IMR-90 (cell line): Measurements from ENCODE around the gene RASAL1.

Experiments
- BHLHE40 ChIP-seq: fragments of 150-350 bp; IDR thresholded peaks from 2 replicates; pipeline ENCODE4 v1.6.1; 2016; ENCODE audit warnings: mild to moderate bottlenecking, low read depth, low read length
- CEBPB ChIP-seq: IDR thresholded peaks from 2 replicates; pipeline ENCODE4 v1.6.1; 2012; ENCODE audit warnings: low read depth, low read length, improper control_type of control experiment
- CTCF ChIP-seq: conservative IDR thresholded peaks from 2 replicates; pipeline ENCODE4 v1.5.1; 2012; ENCODE audit warnings: mild to moderate bottlenecking, low read depth, low read length, improper control_type of control experiment
- FOS ChIP-seq: fragments of 150-350 bp; IDR thresholded peaks from 2 replicates; pipeline ENCODE4 v1.6.1; 2016; ENCODE audit warnings: low read depth, low read length
- MAFK ChIP-seq: IDR thresholded peaks from 2 replicates; pipeline ENCODE4 v1.6.1; 2012; ENCODE audit warnings: low read depth, low read length, improper control_type of control experiment
- MAZ ChIP-seq: IDR thresholded peaks from 2 replicates; pipeline ENCODE4 v1.6.1; 2012; ENCODE audit warnings: low read depth, mild to moderate bottlenecking, low read length, improper control_type of control experiment, moderate library complexity, borderline replicate concordance
- MXI1 ChIP-seq: IDR thresholded peaks from 2 replicates; pipeline ENCODE4 v1.6.1; 2012; ENCODE audit warnings: low read depth, mild to moderate bottlenecking, low read length, moderate library complexity, borderline replicate concordance
- NFE2L2 ChIP-seq: fragments of 150-350 bp; IDR thresholded peaks from 2 replicates; pipeline ENCODE4 v1.6.1; 2016; ENCODE audit warnings: low read depth, mild to moderate bottlenecking, low read length
- POLR2A ChIP-seq: IDR thresholded peaks from 2 replicates; pipeline ENCODE4 v1.6.1; 2012; ENCODE audit warnings: mild to moderate bottlenecking, low read depth, low read length
- RAD21 ChIP-seq: IDR thresholded peaks from 2 replicates; pipeline ENCODE4 v1.6.1; 2012; ENCODE audit warnings: low read length, improper control_type of control experiment
- RCOR1 ChIP-seq: IDR thresholded peaks from 2 replicates; pipeline ENCODE4 v1.6.1; 2012; ENCODE audit warnings: mild to moderate bottlenecking, low read length, improper control_type of control experiment; ENCODE audit not compliant: insufficient replicate concordance
- RFX5 ChIP-seq: IDR thresholded peaks from 2 replicates; pipeline ENCODE4 v1.8.0; 2012; ENCODE audit warnings: low read depth, mild to moderate bottlenecking, low read length, moderate library complexity
- SMC3 ChIP-seq: fragments of 150-350 bp; IDR thresholded peaks from 2 replicates; pipeline ENCODE4 v1.6.1; 2016; ENCODE audit warnings: low read depth, mild to moderate bottlenecking, antibody characterized with exemption, low read length, moderate library complexity
- TF ChIP-seq, protein P1 (sequence below): fragments of 150-350 bp; IDR thresholded peaks from 2 replicates; pipeline ENCODE4 v1.6.1; 2017; ENCODE audit warnings: mild to moderate bottlenecking, antibody characterized with exemption, low read length, low read depth

DNA sequence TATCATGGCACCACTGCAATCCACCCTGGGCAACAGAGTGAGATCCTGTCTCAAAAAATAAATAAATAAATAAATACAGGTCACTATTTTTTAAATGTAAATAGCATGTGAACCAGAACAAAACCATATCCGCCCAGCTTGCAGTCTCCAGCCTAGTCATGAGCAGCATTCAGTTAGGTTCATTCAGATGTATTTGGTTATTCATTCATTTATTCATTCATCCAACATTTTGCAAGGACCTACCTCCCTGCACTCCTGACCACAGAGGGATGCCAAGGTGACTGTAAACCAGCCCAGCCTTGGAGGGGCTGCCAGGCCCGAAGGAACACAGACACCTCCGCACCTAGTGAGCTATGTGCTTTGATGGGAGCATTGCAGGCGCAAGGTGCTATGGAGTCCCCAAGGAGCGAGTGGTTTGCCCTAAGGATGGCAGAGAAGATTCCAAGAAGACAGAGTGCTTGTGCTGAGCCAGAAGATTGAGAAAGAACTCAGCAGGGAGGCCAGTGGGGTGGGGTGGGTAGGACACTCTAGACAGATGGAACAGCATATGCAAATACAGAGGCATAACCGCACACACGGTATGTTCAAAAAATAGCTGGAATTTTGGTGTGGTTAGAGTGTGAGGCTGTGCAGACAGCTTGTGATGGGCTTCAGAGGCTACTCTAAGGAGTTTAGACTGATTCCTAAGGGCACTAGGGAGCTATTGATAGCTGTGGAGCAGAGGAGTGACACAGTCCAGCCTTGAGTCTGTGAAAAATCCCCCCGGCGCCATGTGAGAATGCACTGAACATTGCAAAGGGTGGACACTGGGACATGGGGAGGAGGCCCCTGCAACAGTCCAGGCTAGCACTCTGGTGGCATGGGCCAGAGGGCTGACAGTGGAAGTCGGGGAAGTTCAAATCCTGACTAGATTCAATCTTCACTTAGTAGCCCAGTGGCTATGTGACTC lies 67.3 kb downstream of the RASAL1 start:
- no peak for TF ChIP-seq CEBPB
- TF ChIP-seq CTCF: no peak
- TF ChIP-seq POLR2A: no peak
- TF ChIP-seq SMC3: no peak
- no peak for TF ChIP-seq RCOR1
- TF ChIP-seq BHLHE40: no peak
- TF ChIP-seq RAD21: no peak
- TF ChIP-seq RFX5: no peak
- no peak for TF ChIP-seq MXI1
- no peak for TF ChIP-seq MAFK
- TF ChIP-seq, protein P1, sequence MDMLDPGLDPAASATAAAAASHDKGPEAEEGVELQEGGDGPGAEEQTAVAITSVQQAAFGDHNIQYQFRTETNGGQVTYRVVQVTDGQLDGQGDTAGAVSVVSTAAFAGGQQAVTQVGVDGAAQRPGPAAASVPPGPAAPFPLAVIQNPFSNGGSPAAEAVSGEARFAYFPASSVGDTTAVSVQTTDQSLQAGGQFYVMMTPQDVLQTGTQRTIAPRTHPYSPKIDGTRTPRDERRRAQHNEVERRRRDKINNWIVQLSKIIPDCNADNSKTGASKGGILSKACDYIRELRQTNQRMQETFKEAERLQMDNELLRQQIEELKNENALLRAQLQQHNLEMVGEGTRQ: no peak
- TF ChIP-seq FOS: no peak
- no peak for TF ChIP-seq MAZ
- TF ChIP-seq NFE2L2: no peak
